Melanocyte of skin (primary cell): ENCODE data around the gene SLC33A1. TPM values are rescaled to one million over a fixed set of nuclear protein-coding genes. Genes with fewer than 3 reads are reported as not detected.

ENCODE experiments used
- total RNA-seq, 2 donors: library from RNA; depleted of rRNA; stranded (reverse); fragments of >200 nt; gene quantifications; 2 replicates each; pipeline ENCODE4 v1.2.3, GENCODE V29; 2012

Gene SLC33A1
- 10 to 100 TPM; 35.0 to 37.9 TPM for total RNA-seq

DNA sequence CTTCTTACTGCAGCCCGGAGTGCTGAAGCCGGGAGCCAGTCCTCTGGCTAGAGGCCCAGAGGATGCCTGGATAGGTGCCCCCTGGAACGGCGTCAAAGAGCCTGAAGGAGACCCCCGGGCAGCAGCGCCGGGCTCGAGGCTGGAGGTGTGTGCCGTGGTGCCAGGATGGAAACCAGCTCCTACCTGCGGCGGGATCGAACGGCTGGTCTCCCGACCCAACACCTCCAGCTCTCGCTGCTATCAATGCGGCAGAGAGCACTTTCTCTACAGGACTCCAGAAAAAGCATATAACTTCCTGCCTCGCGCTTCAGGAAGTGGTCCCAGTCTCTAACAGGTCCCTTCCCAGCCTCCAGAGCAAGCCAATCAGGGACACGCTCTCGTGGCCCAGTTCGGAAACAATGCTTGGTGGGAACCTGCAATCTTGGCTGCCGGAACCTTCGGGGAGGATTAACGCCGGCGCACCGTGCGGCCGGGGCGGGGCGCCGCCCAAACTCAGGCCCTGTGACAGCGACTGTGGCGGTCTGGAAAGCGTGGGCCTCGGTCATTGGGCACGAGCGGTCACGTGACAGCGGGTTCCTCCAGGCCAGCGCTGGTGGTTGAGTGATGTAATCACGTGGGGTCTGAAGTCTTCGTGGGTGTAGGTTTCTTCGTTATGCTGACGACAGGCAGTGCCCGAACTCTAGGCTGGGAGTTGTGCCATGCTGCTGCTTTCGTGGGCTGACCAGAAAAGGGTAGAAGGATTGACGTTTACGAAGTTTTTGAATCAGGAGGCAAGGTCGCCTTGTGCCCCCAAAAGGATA, at the start of gene SLC33A1:
SLC33A1 (minus strand) TSS at position 287 of the 800 bp plus-strand sequence. CDS start 430 bp downstream, outside the sequence.

DNA sequence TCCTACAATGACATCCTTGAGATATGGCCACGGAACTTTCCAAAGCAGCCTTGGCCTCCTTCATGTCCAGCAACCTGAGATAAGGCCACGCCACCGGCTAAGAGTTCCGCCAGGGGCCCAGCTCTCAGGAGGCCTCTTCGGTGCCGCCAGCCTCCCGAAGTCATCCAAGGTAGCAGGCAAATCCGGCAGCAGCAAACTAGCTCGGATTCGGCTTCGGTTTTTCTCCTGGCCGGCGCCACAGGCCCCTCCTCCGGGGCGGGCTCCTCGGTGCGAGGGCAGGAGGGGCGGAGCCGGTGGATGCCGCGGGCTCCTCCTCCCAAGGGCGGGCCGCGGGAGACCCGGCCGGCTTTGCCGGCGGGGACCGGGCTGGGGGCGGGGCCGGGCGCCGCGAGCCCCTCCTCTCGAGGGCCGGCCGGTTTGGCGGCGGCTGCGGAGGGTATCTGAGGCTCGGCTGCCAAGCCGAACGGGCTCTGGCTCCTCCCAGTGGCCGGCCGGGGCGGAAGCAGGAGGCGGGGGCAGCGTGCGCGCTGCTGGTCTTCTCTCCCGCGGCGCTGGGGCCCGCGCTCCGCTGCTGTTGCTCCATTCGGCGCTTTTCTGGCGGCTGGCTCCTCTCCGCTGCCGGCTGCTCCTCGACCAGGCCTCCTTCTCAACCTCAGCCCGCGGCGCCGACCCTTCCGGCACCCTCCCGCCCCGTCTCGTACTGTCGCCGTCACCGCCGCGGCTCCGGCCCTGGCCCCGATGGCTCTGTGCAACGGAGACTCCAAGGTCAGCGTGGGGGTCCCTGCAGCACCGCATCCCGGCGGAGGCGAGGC, 16.1 kb upstream of the SLC33A1 start, which contains the start of gene GMPS:
GMPS (plus strand) TSS at position 518 of the 812 bp plus-strand sequence; CDS start at position 739, 221 bp downstream.

DNA sequence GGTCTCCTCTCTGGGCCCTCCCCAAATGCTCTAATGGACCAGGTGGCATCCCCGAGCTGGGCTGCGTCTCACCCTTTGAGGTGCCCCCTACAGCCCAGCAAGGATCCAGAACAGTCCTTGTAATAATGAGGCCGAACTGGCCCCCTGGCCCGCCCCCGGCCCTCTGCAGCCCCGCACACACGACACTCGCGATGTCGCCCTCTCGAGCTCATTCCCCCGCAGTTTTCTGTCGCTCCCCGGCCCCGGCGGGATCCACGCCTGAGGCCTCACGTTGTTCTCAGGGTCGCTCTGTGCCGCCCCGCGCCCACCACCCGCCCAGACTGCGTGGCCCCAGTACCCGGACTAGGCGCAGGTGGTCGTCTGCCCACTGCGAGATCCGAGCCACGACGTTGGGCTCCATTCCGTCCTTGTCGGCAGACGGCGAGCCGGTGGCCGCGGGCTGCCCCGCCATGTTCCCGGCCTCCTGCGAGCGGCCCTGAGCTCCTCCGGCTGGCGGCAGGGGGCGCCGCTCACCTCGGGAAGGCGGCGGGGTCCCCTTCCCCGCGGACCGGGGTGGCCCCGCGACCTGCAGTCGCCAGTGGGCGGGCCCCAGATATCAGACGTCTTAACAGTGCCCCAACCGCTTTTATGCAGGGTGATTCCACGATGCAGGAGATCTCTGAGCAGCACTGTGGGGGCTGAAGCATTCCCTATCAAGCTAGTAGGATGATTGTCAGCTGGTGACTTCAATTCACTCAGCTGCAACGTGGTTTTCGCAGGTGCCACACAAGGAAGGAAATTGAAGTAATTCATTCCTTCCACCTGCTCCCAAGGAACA, 48.2 kb downstream of the SLC33A1 start, which contains the start of gene C3orf33:
C3orf33 (minus strand) TSS at position 477 of the 817 bp plus-strand sequence; CDS start at position 451, 26 bp downstream.

Other genes starting within 250 kb of the SLC33A1 start
- 1 to 10 TPM in 1 of 2 donors, under 1 TPM in 1; 1.00 to 2.1 TPM for gene PLCH1, start 109.4 kb downstream of the SLC33A1 start, total RNA-seq
- gene C3orf33, start 48.1 kb downstream of the SLC33A1 start, total RNA-seq = 1 to 10 TPM; 3.3 to 3.8 TPM
- 10 to 100 TPM; 39.6 to 66.6 TPM for gene GMPS, start 16.2 kb upstream of the SLC33A1 start, total RNA-seq